Type B pancreatic cell (in vitro differentiated cells): Measurements from ENCODE around the gene TRIML2. TPM values are rescaled to one million over a fixed set of nuclear protein-coding genes. Genes with fewer than 3 reads are reported as not detected.
"Not testable (repeated sequence)": the region's sequence is repeated elsewhere in the genome, so short reads cannot be mapped to it uniquely, and the experiment has no call there.

Experiments
- DNase-seq: peaks from one replicate; pipeline ENCODE4 v3.0.0; 2021; ENCODE audit warnings: mixed read lengths; ENCODE audit not compliant: unreplicated experiment; ENCODE audit errors: extremely low spot score
- H3K27ac Mint-ChIP-seq: 2 replicates; pipeline ENCODE4 v1.8.0; 2021; ENCODE audit warnings: mild to moderate bottlenecking, mixed read lengths
- H3K27me3 Mint-ChIP-seq: 2 replicates; pipeline ENCODE4 v1.8.0; 2021; ENCODE audit warnings: mixed read lengths
- H3K36me3 Mint-ChIP-seq: 2 replicates; pipeline ENCODE4 v1.8.0; 2021; ENCODE audit warnings: mixed read lengths
- H3K4me1 Mint-ChIP-seq: one replicate; pipeline ENCODE4 v1.8.0; 2021; ENCODE audit warnings: mixed read lengths; ENCODE audit not compliant: unreplicated experiment
- H3K4me3 Mint-ChIP-seq: 2 replicates; pipeline ENCODE4 v1.8.0; 2021; ENCODE audit warnings: mild to moderate bottlenecking, mixed read lengths
- H3K9me3 Mint-ChIP-seq: 2 replicates; pipeline ENCODE4 v1.8.0; 2021; ENCODE audit warnings: mixed read lengths
- total RNA-seq: library from RNA; stranded (reverse); gene quantifications from 2 replicates; pipeline ENCODE4 v1.2.1, GENCODE V29; 2021; ENCODE audit warnings: low replicate concordance
- TF ChIP-seq, protein P1 (sequence below): fragments of 200-600 bp; sonication (generic); conservative IDR thresholded peaks from 2 replicates; pipeline ENCODE4 v1.5.0; 2021; ENCODE audit warnings: antibody characterized with exemption, mild to moderate bottlenecking

The TRIML2 gene
- total RNA-seq, 1 donor from 2014 or later: 0.24 TPM

GRCh38 chr4:188061083-188061482 is 48.3 kb downstream of the TRIML2 start:
- Mint-ChIP-seq H3K27ac (no peak overlapping the region), H3K27me3 (no peaks in the 10 kb centered on the region), H3K4me1 (no peaks in the 10 kb centered on the region), H3K4me3 (no peak overlapping the region), H3K9me3 (peaks cover 4% of the 10 kb centered on the region), H3K36me3 (no peaks in the 10 kb centered on the region)
- no peak for DNase-seq
- TF ChIP-seq, protein P1, sequence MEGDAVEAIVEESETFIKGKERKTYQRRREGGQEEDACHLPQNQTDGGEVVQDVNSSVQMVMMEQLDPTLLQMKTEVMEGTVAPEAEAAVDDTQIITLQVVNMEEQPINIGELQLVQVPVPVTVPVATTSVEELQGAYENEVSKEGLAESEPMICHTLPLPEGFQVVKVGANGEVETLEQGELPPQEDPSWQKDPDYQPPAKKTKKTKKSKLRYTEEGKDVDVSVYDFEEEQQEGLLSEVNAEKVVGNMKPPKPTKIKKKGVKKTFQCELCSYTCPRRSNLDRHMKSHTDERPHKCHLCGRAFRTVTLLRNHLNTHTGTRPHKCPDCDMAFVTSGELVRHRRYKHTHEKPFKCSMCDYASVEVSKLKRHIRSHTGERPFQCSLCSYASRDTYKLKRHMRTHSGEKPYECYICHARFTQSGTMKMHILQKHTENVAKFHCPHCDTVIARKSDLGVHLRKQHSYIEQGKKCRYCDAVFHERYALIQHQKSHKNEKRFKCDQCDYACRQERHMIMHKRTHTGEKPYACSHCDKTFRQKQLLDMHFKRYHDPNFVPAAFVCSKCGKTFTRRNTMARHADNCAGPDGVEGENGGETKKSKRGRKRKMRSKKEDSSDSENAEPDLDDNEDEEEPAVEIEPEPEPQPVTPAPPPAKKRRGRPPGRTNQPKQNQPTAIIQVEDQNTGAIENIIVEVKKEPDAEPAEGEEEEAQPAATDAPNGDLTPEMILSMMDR: no peak

- Mint-ChIP-seq H3K36me3 (no peaks in the 10 kb centered on the region), H3K4me1 (peaks cover 4% of the 10 kb centered on the region), H3K27me3 (no peaks in the 10 kb centered on the region), H3K27ac (no peak overlapping the region), H3K4me3 (no peak overlapping the region), H3K9me3 (no peaks in the 10 kb centered on the region)
- DNase-seq: no peak
- TF ChIP-seq, protein P1: no peak
These were observed 56.1 kb downstream of the TRIML2 start for GRCh38 chr4:188053302-188053701.

DNA sequence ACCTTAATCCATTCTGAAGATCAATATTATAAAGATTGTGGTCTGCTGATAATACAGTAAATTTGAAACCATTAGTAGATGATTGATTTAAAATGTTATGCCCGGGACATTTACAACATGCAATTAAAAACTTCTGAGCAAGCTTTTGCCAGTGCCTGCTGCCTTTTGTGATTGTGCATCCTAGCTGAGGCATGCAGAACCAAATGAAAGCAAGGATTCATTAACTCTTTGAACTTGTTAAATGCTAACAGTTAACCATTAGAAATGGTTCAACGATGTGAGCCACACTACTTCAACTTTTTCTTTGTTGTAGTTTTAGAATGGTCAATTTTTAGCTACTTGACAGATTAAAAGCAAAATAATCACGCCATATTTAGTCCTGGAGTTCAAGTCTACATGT is 62.7 kb downstream of the TRIML2 start:
- DNase-seq: no peak
- TF ChIP-seq, protein P1: no peak
- no peak overlapping the region for H3K4me3 Mint-ChIP-seq

DNA sequence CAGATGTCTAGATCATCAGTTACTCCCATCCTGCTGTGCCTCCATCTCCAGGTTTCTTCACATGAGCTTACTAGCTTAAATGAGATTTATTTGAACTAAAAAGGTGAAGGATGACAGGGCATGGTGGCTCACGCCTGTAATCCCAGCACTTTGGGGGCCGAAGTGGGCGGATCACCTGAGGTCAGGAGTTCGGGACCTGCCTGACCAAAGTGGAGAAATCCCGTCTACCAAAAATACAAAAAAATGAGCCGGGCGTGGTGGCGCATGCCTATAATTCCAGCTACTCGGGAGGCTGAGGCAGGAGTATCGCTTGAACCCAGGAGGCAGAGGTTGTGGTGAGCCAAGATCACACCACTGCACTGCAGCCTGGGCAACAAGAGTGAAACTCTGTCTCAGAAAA is 63.9 kb downstream of the TRIML2 start:
- not testable (repeated sequence) for DNase-seq, H3K36me3 Mint-ChIP-seq, H3K27me3 Mint-ChIP-seq, H3K4me3 Mint-ChIP-seq, H3K9me3 Mint-ChIP-seq, H3K27ac Mint-ChIP-seq
- peaks cover 16% of the 10 kb centered on the region for H3K4me1 Mint-ChIP-seq

More for the DNA sequence above, 62.7 kb downstream of the TRIML2 start:
- Mint-ChIP-seq H3K4me1 (peaks cover 16% of the 10 kb centered on the region), H3K36me3 (no peaks in the 10 kb centered on the region), H3K27me3 (no peaks in the 10 kb centered on the region), H3K27ac (no peak overlapping the region), H3K9me3 (no peaks in the 10 kb centered on the region)

DNA sequence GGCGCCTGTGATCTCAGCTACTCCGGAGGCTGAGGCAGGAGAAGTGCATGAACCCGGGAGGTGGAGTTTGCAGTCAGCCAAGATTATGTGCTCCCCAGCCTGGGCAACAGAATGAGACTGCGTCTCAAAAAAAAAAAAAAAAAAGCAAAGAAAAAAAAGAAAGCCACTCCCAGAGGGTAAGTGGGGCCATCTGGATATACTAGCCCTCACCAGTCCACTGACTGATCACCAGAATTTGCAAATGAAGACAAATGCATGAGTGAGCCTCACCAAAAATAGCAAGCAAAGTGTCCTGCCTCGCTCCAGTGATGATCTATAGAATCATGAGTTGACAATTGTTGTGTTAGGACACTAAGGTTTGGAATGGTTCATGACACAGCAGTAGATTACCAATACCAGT is 66.2 kb downstream of the TRIML2 start:
- TF ChIP-seq, protein P1: no peak
- H3K9me3 Mint-ChIP-seq: no peaks in the 10 kb centered on the region
- no peak overlapping the region for H3K4me3 Mint-ChIP-seq
- H3K4me1 Mint-ChIP-seq: peaks cover 12% of the 10 kb centered on the region
- no peak overlapping the region for H3K27ac Mint-ChIP-seq
- H3K36me3 Mint-ChIP-seq: no peaks in the 10 kb centered on the region
- no peak for DNase-seq
- H3K27me3 Mint-ChIP-seq: no peaks in the 10 kb centered on the region

DNA sequence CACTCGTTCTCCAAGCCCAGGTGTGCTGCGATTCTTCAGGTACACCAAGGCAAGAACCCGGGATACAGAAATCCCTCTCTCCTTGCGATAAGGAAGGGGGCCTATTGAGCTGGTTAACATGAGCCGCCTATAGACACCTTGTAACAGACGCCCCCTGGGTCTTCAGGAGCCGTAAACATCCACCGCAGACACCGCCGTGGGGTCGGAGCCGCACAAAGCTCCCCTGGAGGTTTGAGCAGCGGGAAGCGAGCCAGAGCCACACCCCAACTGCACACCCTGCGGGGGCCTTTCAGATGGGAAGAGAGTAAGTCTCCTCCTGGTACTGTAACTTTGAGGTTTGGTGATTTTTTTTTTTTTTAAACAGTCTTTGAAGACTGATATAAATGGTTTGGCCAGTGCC is 67.2 kb downstream of the TRIML2 start:
- Mint-ChIP-seq H3K27me3 (no peaks in the 10 kb centered on the region), H3K4me3 (no peak overlapping the region)
- DNase-seq: no peak

More for the DNA sequence above, 67.2 kb downstream of the TRIML2 start:
- Mint-ChIP-seq H3K27ac (no peak overlapping the region), H3K9me3 (no peaks in the 10 kb centered on the region), H3K36me3 (no peaks in the 10 kb centered on the region), H3K4me1 (peaks cover 8% of the 10 kb centered on the region)
- TF ChIP-seq, protein P1: no peak
